ENCODE measurements around the gene PPM1B.
"Not testable (repeated sequence)": the region's sequence is repeated elsewhere in the genome, so short reads cannot be mapped to it uniquely, and the experiment has no call there.

The PPM1B gene

GRCh38 chr2:44200011-44200410, 31.3 kb downstream of the PPM1B start:
- TF ChIP-seq ZNF274 (IDR thresholded peaks at IDR 0.05; ENCODE audit: low read depth, low read length), result no peak
- H3K4me3 ChIP-seq (ENCODE audit: low read length), result no peak overlapping the region

GRCh38 chr2:44200759-44201158, 32.1 kb downstream of the PPM1B start:
- no peak overlapping the region for H3K4me3 ChIP-seq (ENCODE audit: low read length)
- no peak for TF ChIP-seq ZNF274 (IDR thresholded peaks at IDR 0.05; ENCODE audit: low read depth, low read length)

- H3K4me3 ChIP-seq (ENCODE audit: low read length), result no peak overlapping the region
- TF ChIP-seq ZNF274 (IDR thresholded peaks at IDR 0.05; ENCODE audit: low read depth, low read length), result no peak
Observed at GRCh38 chr2:44201648-44202165, 33.0 kb downstream of the PPM1B start.

GRCh38 chr2:44203542-44203941, 34.9 kb downstream of the PPM1B start:
- H3K4me3 ChIP-seq (ENCODE audit: low read length), result no peak overlapping the region
- TF ChIP-seq ZNF274 (IDR thresholded peaks at IDR 0.05; ENCODE audit: low read depth, low read length), result no peak

- TF ChIP-seq ZNF274 (IDR thresholded peaks at IDR 0.05; ENCODE audit: low read depth, low read length), result no peak
- H3K4me3 ChIP-seq (ENCODE audit: low read length), result no peak overlapping the region
Observed at GRCh38 chr2:44205169-44205568, 36.5 kb downstream of the PPM1B start.

GRCh38 chr2:44207102-44207501, 38.4 kb downstream of the PPM1B start:
- no peak overlapping the region for H3K4me3 ChIP-seq (ENCODE audit: low read length)
- TF ChIP-seq ZNF274 (IDR thresholded peaks at IDR 0.05; ENCODE audit: low read depth, low read length), result no peak

GRCh38 chr2:44207648-44208047, 39.0 kb downstream of the PPM1B start:
- H3K4me3 ChIP-seq (ENCODE audit: low read length), result not testable (repeated sequence)

- no peak for TF ChIP-seq ZNF274 (IDR thresholded peaks at IDR 0.05; ENCODE audit: low read depth, low read length)
- H3K4me3 ChIP-seq (ENCODE audit: low read length), result no peak overlapping the region
Observed at GRCh38 chr2:44210362-44210761, 41.7 kb downstream of the PPM1B start.

- no peak overlapping the region for H3K4me3 ChIP-seq (ENCODE audit: low read length)
- no peak for TF ChIP-seq ZNF274 (IDR thresholded peaks at IDR 0.05; ENCODE audit: low read depth, low read length)
Observed at GRCh38 chr2:44211183-44211582, 42.5 kb downstream of the PPM1B start.

GRCh38 chr2:44212302-44212701, 43.6 kb downstream of the PPM1B start:
- TF ChIP-seq ZNF274 (IDR thresholded peaks at IDR 0.05; ENCODE audit: low read depth, low read length), result no peak
- H3K4me3 ChIP-seq (ENCODE audit: low read length), result no peak overlapping the region

GRCh38 chr2:44215827-44216226, 47.2 kb downstream of the PPM1B start:
- no peak overlapping the region for H3K4me3 ChIP-seq (ENCODE audit: low read length)
- no peak for TF ChIP-seq ZNF274 (IDR thresholded peaks at IDR 0.05; ENCODE audit: low read depth, low read length)

- TF ChIP-seq ZNF274 (IDR thresholded peaks at IDR 0.05; ENCODE audit: low read depth, low read length), result no peak
- H3K4me3 ChIP-seq (ENCODE audit: low read length), result no peak overlapping the region
Observed at GRCh38 chr2:44218771-44219170, 50.1 kb downstream of the PPM1B start.

- no peak for TF ChIP-seq ZNF274 (IDR thresholded peaks at IDR 0.05; ENCODE audit: low read depth, low read length)
- H3K4me3 ChIP-seq (ENCODE audit: low read length), result no peak overlapping the region
Observed at GRCh38 chr2:44226753-44227152, 58.1 kb downstream of the PPM1B start.

GRCh38 chr2:44230378-44230777, 61.7 kb downstream of the PPM1B start:
- no peak overlapping the region for H3K4me3 ChIP-seq (ENCODE audit: low read length)
- TF ChIP-seq ZNF274 (IDR thresholded peaks at IDR 0.05; ENCODE audit: low read depth, low read length), result no peak

- no peak overlapping the region for H3K4me3 ChIP-seq (ENCODE audit: low read length)
Observed at GRCh38 chr2:44233450-44234128, 64.9 kb downstream of the PPM1B start.

GRCh38 chr2:44237221-44237620, 68.5 kb downstream of the PPM1B start:
- H3K4me3 ChIP-seq (ENCODE audit: low read length), result no peak overlapping the region
- TF ChIP-seq ZNF274 (IDR thresholded peaks at IDR 0.05; ENCODE audit: low read depth, low read length), result no peak

More at GRCh38 chr2:44233450-44234128, 64.9 kb downstream of the PPM1B start:
- TF ChIP-seq ZNF274 (IDR thresholded peaks at IDR 0.05; ENCODE audit: low read depth, low read length), result no peak

Data from GM08714 (cell line).